GM19452 (cell line): Measurements from ENCODE around the gene SLC12A7.

Experiments
- ATAC-seq: cut with Tn5 transposase; IDR thresholded peaks from one replicate; pipeline ENCODE4 v1.9.1; 2021; ENCODE audit not compliant: unreplicated experiment

Gene SLC12A7

DNA sequence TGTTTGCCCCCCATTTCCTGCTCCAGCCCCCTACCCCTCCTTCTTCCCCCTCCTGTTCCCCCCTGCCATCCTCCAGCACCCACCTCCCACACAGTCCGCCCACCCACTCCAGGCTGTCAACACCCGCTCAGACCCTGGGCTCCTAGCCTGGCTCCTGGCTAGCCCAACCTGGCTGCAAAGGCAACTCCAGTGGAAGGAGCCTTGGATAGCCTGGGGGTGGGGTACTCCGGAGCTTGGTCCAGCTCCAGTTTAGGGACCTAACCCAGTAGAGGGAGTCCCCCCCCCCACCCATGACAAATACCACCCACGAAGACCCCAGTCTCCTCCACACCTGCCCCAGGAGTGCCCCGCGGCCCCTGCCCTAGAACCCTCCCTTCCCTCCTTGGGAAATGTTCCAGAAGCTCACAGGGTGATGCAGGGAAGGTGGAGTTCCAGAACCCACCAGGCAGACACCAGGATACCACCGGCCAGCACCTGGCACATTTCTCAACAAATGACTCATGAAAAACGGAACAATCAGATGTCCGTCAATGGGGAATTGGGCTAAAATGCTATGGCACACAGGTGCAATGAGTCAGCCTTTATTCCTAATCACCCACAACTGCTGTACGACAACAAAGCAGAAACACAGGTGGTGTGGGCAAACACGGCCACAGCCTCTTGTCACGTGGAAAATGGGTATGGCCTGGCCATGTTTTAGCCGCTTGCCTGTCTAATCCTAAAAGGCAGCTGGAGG lies 901 bp upstream of the SLC12A7 start:
- ATAC-seq: no peak

DNA sequence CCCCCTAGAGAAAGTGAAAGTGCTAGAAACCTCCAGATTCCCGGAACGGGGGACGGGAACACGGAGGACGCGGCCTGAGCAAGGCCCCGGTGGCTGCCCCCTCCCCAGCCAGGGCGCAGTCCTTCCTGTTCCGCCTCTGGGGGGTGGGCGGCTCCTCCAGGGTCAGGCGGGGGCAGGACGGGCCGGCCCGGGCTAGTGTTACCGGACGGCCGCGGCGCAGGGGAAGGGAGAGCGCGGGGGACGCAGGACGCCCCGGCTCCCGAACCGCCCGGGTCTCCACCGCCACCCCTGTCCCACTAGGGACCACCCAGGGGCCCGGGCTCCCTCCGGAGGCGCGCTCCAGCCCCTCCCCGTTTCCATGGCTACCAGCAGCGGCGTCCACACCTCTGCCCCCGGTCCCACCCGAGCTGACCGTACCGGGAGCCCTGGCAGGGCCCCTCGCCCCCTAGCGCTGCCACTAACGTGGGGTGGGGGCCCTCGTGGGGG lies 579 bp downstream of the SLC12A7 start:
- ATAC-seq: peak; percentile 10

DNA sequence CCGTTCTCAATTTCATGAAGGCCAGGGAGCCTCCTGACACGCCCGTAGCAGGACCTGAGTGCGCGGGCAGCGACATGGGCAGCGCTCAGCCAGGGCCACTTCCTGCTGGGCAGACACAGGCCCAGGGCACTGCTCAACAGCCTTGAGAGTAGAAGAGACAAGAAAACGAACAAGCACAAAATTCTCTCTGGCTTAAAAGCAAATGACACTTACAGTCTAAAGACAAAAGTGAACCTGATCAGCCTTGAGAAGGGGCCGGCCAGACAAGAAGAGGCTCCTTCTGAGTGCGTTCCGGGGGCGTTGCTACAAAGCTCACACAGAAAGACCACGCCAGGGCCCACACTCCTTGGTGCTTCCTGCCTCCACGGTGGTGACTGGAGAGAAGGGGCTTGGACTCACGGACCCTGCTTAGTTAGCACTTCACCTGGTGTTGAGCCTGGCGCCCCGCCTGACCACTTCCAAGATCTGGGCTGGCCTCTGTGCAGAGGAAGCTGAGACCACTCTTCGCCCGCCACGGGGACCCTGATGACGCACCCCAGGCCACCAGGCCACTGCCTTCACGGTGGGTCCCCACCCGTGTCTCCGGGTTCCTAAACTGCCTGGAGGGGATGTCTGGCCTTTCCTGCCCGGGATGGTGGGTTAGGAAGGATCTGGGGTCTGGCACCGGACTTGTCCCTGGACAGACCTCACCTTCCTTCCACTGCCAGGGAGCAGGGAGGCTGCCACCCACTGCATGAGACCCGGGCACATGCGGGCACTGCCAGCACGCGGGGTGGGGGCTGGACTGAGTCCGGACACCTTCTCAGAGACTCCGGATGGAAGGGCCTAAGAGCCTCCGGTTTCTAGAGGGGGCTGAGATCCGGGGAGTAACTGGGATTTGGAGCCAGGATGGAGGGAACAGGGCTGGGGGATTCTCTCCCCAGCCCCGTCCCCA lies 1.3 kb downstream of the SLC12A7 start:
- ATAC-seq: no peak

DNA sequence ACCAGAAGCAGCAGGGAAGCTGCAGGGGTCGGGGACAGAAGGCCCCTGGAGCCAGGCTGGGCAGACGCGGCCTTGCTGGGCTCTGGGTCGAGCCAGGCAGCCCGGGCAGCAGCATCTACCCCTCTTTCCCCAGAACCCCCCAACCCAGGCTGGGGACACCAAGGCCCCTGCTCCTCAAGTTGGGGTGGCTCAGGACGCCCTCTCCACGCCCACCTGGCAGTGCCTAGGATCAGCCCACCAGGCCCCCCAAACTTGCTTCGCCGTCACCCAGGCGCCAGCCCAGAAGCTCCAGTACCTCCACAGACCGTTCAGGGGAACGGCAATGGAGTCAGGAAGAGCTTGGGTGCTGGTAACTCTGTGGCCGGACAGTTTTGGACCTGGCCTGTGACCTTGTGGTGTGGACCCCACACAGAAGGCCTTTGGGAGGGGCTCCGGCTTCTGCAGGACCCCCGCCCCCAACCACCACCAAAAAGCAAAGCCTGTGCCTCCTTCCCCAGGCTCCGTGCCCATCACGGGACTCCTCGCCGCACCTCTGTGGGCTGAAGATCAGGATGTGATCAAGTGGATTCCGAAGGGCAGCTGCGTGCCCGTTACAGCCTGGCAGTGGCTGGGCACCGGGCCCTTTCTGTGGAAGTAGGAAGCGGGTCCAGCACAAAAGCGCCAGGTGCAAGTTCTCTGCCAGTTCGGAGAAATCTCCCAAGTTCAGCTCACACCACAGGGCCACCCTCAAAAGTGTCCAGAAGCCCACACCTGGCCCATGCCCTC lies 2.1 kb downstream of the SLC12A7 start:
- ATAC-seq: no peak

DNA sequence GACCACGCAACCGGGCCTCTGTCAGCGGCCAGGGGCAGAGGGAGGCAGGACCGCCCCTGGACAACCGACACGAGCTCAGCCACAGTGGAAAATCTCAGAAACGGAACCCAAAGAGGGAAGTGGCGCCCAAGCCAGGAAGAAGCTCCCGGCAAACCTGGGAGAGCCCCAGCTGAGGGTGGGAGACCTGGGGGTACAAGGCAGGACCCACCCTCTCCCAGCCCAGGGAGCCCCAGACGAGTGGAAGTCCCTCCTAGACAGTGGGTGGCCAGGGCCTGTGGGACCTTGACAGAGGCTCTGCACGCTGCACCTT lies 3.0 kb downstream of the SLC12A7 start:
- no peak for ATAC-seq

DNA sequence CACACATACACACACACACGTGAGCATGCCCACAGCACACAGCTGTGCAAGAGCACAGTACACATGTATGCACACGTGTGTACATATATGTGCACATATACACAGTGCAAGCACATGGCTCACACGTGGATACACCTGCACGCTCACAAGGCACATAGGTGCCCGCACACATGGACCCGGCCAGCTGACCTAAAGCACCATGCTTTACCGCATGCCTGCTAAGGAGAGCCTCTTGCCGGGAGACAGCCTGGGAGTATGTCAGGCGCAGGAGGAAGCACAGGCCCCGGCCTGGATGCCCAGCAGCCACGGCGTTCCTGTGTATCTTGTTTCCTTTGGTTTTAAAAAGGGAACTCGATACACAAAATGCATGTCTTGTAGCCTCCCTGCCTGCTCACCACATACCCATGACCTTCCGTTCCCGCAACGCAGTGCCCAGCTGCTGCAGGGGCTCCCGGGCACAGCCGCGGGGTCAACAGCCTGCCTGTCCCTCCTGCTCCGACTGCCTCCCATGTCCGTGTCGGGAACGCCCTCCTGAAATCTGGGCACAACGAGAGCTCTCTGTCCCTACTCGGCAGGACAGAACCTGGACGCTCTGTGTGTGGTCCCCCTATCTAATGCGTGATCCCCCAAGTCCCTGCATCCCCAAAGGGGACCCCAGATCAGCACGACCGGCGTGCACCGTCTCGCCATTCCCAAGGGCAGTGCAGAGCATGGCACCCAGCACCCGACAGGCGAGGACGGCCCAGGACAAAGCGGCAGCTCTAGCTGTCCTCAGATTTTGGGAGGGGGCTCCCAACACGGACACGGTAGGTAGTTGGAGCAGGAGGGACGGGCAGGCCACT lies 3.6 kb downstream of the SLC12A7 start:
- ATAC-seq: no peak

DNA sequence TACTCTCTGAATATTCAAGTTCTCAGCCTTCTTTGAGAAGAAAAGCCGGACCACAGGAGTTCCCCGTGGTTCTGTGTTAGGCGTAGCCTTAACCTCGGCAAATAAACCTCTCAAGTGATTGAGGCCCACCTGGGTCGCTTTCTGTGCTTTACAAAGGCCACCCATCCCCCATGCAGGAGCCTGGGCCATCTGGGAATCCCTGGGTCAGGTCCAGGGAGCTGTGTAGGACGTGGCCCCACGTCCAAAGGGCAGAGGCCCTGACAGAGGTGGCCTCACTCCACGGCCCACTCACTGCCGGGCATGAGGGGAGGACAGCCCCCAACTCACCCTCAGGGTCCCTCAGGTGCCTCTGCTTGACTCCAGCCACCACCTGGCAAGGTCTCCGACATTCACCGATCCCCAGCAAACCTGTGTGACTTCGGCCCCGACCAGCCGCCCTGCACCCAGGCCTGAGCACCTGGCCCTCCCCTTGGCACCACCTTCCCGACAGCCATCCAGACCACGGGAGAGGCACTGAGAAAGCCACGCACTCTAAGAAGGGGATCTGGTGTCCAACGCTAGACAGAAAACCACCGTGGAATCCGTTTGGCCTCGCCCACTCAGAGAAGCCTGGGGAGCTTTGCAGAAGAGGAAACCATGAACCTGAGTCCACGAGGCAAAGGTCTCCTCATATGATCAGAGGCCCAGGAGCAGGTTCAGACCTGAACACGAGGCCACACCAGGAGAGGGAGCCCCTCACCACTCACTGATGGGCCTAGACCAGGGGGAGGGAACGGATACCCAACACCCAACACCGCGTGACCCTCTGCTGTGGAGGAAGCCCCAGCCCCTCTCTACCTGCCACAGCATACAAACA lies 4.5 kb downstream of the SLC12A7 start:
- no peak for ATAC-seq

DNA sequence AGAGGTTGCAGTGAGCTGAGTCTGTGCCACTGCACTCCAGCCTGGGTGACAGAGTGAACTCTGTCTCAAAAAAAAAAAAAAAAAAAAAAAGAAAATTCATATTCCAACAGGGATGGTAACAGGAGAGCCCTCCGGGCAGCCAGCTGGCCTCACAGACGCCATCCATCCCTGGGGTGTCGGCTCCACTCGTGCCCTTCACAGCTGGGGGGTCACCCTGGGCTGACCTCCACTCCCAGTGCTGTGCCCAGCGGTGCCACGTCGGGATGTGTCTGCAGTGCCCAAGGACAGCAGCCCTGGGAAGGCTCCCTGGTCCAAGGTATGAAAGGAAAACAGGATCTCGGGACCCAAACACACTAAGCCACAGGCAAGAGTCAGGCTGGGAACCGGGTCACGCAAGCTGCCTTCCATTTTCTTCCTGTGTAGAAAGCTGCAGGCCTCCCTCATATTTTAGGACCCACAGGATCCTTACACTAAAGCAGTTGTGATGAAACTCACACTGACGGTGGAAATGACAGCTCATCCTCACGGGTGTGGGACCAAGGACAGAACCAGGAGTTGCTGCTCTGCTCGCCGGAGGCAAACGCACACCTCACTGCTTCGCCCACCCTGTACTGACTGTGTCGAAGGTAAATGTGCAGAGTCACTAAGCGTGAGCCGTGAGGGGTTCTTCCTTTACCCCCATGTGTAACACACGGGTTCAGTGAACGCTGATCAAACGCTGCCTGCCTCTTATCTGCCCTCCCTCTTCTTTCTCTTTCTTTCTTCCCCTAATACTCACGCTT lies 5.3 kb downstream of the SLC12A7 start:
- no peak for ATAC-seq

DNA sequence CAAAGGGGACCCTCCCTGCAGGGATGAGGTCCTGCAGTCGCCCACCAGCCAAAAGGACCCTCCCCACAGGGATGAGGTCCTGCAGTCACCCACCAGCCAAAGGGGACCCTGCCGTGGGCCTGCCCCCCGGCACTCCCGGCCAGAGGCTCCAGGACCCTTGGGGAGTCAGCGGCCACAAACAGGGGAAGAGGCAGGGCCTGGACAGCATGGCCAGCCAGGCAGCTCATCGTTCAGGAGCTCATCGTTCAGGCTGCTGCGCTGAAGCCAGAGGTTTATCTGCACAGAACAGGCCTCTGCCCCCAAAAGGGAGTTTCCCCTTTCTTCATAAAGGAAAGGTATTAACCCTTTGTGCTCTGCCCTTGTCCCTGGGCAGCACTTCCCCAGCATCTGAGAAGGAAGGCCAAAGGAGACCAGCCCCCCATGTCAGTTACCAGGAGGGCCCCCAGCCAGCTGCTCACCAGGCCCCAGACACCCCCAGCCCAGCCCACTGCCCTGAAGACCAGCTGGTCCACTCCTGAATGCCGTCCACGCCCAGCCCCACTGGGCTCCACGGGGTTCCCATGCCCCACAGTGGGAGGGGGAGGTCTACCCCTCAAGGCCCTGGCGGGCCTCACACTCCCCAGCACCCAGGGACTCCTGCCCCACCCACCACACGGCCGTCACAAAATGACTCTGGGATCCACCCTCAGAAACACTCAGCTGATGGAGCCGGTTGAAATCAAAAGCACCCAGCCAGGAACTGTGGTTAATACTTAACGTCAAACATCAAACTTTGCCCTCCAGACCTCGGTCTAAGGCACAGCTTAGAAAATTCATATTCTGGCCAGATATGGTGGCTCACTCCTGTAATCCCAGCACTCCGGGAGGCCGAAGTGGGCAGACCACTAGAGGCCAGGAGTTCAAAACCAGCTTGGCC lies 6.3 kb downstream of the SLC12A7 start:
- ATAC-seq: peak; percentile 49

DNA sequence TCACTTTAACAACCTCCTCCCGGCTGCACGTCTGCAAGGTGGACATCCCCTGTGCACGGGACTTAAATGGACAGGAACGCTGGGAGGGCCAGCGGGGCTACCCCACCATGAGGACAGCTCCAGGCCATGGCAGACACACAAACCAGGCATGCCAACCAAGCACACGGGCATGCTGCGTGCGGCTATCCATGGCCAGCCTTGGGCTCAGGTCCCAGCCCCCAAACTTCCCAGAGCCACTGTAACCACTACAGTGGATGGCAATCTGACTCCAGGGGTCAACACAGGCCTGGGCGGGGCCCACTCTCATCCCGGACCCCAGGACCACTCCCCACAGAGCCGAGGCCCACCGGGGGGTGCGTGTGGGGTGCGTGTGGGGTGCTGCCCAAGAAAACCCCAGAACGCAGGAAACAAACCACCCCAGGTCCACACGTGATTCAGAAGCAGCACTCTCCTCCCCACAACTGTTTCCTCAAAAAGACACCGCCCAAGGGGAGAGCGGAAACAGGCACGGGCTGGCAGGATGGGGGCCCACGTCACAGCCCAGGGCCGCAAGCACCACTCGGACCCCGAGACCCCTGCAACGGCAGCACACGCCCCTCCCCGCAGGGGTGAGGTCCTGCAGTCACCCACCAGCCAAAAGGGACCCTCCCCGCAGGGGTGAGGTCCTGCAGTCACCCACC lies 7.4 kb downstream of the SLC12A7 start:
- no peak for ATAC-seq

DNA sequence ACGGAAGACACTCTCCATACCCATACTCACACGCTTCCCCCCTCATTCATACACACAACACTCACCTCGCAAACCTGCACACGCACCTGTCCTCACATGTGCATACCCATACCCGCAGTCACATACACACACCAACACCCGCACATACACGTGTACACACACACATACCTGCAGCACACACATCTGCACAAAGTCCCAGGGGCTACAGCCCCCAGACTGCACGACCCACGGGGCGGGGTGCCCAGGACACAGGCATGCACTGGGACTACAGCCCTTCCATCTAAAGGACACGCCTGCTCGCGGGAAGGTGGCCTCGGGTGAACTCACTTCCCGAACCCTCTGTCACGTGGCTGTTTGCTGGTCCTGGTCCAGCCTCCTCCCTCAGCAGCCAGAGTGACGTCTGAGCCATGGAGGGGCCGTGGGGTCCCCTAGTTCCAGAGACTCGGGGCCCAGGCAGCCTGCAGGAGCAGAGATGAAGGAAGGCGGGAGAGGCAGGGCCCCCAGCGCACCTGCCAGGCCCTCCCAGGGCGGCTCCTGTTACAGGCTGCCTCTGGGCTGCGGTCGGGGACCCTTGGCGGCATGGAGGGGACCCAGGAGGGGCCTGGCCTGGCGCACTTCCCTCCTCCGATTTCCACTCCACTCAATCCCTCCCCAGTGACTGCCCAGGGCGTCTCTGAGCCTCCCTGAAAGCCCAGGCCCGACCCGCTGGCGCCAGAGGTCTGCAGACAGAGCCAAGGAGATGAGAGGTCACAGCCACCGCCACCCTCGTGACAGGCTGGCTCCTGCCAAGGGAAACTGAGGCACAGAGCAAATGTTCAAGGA lies 8.1 kb downstream of the SLC12A7 start:
- no peak for ATAC-seq

DNA sequence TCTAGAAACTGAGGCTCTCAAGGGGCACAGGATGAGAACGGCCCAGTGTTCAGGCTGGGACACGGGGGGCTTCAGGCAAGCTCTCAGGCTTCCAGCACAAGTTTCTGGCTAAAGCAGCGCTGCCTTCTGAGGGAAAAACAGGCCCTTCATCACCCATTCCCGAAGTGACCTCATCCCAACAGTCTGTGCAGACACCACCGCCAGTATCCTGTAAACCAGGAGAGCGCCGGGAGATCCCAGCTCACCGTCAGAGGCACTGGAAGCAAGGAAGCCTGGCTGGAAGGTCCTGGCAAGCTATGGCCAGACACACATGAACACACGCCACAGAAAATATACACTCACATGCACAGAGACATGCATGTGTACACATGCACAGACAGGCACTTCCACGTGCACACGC lies 8.8 kb downstream of the SLC12A7 start:
- no peak for ATAC-seq

DNA sequence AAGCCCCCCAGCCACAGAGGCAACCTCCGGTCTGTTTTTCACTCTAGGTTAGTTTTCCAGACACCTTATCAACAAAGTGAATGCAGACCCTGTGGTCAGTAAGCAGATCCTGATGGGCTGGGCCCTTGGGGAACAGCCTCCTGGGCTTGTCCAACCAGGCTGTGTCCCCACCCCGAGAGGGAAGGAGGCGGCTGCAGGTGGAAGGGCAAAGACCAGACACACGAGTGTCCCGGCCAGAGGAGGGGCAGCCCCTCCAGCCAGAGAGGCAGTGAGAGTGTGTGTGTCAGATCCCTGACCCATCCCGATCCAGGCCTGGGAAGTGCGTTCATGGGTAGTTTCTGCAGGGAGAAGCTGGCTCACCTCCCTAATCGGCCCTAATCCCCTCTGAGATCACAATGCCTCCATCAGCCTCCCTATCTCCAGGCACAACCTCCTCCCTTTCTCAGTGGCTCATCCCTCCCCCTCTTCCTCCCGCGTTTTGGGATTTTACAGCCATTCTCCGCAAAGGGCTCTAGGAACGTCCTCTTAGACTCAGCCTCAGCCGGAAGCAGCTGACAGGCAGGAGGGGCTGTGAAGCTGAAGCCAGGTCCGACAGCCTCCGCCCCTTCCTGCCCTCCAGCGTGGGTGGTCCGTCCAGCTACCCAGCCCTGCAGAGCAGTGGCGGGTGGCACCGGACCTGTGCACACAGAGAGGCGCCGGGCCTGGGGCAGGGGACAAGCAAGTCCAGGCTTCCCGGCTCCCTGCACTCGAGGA lies 9.7 kb downstream of the SLC12A7 start:
- ATAC-seq: no peak

DNA sequence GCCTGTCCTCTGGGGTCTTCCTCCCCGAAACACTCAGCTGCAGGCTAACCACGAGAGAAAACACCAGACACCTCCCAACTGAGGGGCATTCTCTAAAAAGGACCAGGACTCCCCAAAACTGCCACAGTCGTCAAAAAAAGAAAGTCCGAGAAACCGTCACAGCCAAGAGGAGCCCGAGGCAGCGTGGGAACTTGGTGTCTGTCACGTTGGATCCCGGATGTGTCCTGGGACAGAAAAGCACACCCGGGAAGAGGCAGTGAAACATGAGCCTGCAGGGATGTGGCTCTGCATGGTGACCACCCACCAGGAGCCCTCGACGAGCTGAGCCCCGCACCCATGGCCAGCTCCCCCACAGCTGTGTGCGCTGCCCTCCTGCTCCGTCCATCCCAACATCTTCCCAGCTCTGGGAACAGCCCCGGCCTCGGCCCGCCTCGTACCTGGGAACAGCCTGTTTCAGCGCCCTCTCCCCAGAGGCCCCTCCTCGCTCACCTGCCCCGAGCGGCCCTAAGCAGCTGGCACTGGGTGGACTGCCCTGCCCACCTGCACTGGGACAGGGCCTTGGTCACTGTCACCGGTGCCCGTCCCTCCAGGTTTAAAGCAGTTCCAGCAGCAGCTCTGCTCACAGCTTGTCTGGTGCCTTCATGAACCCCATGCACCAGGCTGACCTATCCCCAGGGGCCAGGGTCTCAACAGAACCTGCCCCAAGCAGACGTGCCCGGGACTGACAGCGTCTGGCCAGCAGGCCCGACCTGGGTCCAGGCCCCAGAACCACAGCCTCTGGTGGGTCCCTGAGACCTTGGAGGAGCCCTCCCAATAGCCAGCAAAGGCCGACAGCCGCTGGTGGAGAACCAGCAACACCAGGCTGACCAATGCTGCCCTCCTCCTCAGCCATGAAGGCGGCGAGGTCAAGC lies 10.9 kb downstream of the SLC12A7 start:
- no peak for ATAC-seq
